A673 (cell line): ENCODE measurements around the gene FAR1. TPM values are rescaled to one million over a fixed set of nuclear protein-coding genes. Genes with fewer than 3 reads are reported as not detected.

ENCODE experiments used
- BruUV-seq: library from RNA; stranded (reverse); fragments of 400-500 nt; replicated peaks from 2 replicates; lab custom pipeline; 2021; lab: Mats Ljungman, UMichigan
- CTCF ChIA-PET: fragments of 300-600 bp; sonication (Branson Sonifier 250); formaldehyde crosslinking; loops from one replicate; lab custom pipeline; 2022; ENCODE audit warnings: antibody characterized with exemption; lab: Charles Lee
- POLR2A ChIA-PET: fragments of 300-600 bp; sonication (Branson Sonifier 250); formaldehyde crosslinking; loops from one replicate; lab custom pipeline; 2022; ENCODE audit warnings: antibody characterized with exemption; ENCODE audit not compliant: low non-redundant PET; lab: Charles Lee
- DNase-seq: peaks from one replicate; pipeline ENCODE4 v3.0.0-alpha.2; 2015; ENCODE audit warnings: low spot score
- H3K27ac ChIP-seq: fragments of 200-600 bp; sonication (generic); 2 replicates; pipeline ENCODE4 v1.5.1; 2016; ENCODE audit warnings: mixed run types, low read depth, mild to moderate bottlenecking, mixed read lengths, antibody characterized with exemption, low read length; ENCODE audit not compliant: poor library complexity, severe bottlenecking
- H3K27me3 ChIP-seq: fragments of 200-600 bp; sonication (generic); replicated peaks from 2 replicates; pipeline ENCODE4 v1.6.1; 2017; ENCODE audit warnings: mixed run types, low read depth, mild to moderate bottlenecking, mixed read lengths, antibody characterized with exemption, low read length; ENCODE audit not compliant: insufficient read depth, poor library complexity
- H3K36me3 ChIP-seq: fragments of 200-600 bp; sonication (generic); 2 replicates; pipeline ENCODE4 v1.6.1; 2016; ENCODE audit warnings: mixed run types, mild to moderate bottlenecking, mixed read lengths, antibody characterized with exemption, low read length; ENCODE audit not compliant: insufficient read depth, poor library complexity, severe bottlenecking
- H3K4me1 ChIP-seq: fragments of 200-600 bp; sonication (generic); 2 replicates; pipeline ENCODE4 v1.6.1; 2017; ENCODE audit warnings: mixed run types, mild to moderate bottlenecking, mixed read lengths, antibody characterized with exemption, low read length; ENCODE audit not compliant: insufficient read depth, poor library complexity, severe bottlenecking
- H3K4me3 ChIP-seq: fragments of 200-600 bp; sonication (generic); 2 replicates; pipeline ENCODE4 v1.5.1; 2016; ENCODE audit warnings: low read depth, mixed run types, mild to moderate bottlenecking, mixed read lengths, low read length; ENCODE audit not compliant: poor library complexity, severe bottlenecking
- H3K9me3 ChIP-seq: fragments of 200-600 bp; sonication (generic); 2 replicates; pipeline ENCODE4 v1.6.1; 2016; ENCODE audit warnings: mixed run types, low read depth, mild to moderate bottlenecking, mixed read lengths, antibody characterized with exemption, low read length; ENCODE audit not compliant: poor library complexity, severe bottlenecking
- CTCF ChIP-seq: fragments of 300-800, 200-600 bp; sonication (generic); conservative IDR thresholded peaks from 2 replicates; pipeline ENCODE4 v1.5.1; 2017; ENCODE audit warnings: low read depth, mild to moderate bottlenecking, antibody characterized with exemption, low read length, moderate library complexity, mixed read lengths
- EZH2 ChIP-seq: fragments of 200-600 bp; sonication (generic); IDR thresholded peaks from 2 replicates; pipeline ENCODE4 v1.6.1; 2017; ENCODE audit warnings: borderline replicate concordance, low read depth, mild to moderate bottlenecking, mixed read lengths, antibody characterized with exemption, low read length; ENCODE audit not compliant: poor library complexity, severe bottlenecking
- intact Hi-C: fragments of 100-400 bp; cut with micrococcal nuclease; formaldehyde crosslinking; loops from one replicate; pipeline ENCODE4 v1.10.0; 2022; ENCODE audit not compliant: unreplicated experiment
- total RNA-seq: library from RNA; stranded (reverse); gene quantifications from 2 replicates; pipeline ENCODE4 v1.2.3, GENCODE V29; 2021

FAR1 gene
- total RNA-seq, 1 experiment from 2014 or later: 66.6 TPM

DNA sequence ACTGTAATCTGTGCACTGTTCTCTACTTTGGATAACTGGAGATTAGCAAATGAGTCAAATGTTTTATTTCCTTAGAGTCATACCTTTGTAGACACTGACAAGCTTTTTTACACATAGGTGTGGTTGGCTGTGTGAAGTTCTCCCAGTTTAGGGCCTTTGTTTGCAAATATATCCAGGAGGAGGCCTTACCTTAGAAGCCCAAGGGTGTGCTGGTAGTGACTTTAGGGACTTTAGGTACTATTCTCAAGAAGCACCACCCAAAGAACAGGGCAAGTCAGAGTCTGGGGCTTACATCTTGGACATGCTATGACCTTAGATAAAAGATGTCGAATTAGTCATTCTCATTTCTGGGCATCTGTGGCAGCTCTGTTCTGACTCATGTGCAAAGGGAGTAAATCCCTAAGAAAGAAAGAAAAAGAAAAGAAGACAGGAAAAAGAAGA lies 4.8 kb upstream of the FAR1 start:
- intact Hi-C loops: no loop called here
- Histone ChIP-seq H3K4me1 (no peaks in the 10 kb centered on the region), H3K27me3 (no peaks in the 10 kb centered on the region), H3K4me3 (no peak overlapping the region), H3K9me3 (no peaks in the 10 kb centered on the region), H3K27ac (no peak overlapping the region), H3K36me3 (no peaks in the 10 kb centered on the region)
- no peak for TF ChIP-seq CTCF
- TF ChIP-seq EZH2: no peak
- BruUV-seq: no TSS peak
- ChIA-PET POLR2A (no interaction called here), CTCF (interaction anchor here (0.7 kb wide), 1 partner anchor 187 kb away, joined by 5 read pairs; no protein-coding TSS in a partner anchor)
- no peak for DNase-seq

DNA sequence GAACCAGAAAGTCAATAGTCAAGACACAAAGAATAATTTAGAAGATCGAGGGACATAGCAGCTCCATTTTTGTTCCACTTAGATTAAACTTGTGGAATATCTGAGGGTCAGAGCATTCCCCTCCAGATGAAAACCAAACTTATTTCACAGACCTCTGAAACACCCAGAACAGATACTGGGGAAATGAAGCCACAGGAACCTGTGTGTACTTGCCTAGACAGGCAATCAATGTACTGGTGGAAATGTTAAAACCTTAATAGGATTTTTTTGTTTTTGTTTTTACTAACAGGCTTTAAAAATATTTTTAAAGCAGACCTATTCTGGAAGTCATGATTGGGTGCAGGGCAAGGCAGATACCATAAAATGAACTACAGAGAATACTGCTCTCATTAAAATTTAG lies 4.1 kb upstream of the FAR1 start:
- no peak for DNase-seq
- TF ChIP-seq EZH2 (no peak), CTCF (no peak)
- H3K36me3 ChIP-seq: no peaks in the 10 kb centered on the region
- ChIA-PET POLR2A (no interaction called here), CTCF (no interaction called here)
- no peaks in the 10 kb centered on the region for H3K9me3 ChIP-seq
- no peaks in the 10 kb centered on the region for H3K4me1 ChIP-seq
- intact Hi-C loops: no loop called here
- H3K27ac ChIP-seq: no peak overlapping the region
- no TSS peak for BruUV-seq
- no peak overlapping the region for H3K4me3 ChIP-seq
- H3K27me3 ChIP-seq: no peaks in the 10 kb centered on the region

- no peaks in the 10 kb centered on the region for H3K27me3 ChIP-seq
- no peaks in the 10 kb centered on the region for H3K36me3 ChIP-seq
- ChIA-PET POLR2A (no interaction called here), CTCF (no interaction called here)
- H3K27ac ChIP-seq: no peak overlapping the region
- DNase-seq: no peak
- no peaks in the 10 kb centered on the region for H3K9me3 ChIP-seq
- no TSS peak for BruUV-seq
- no peak for TF ChIP-seq EZH2
- TF ChIP-seq CTCF: no peak
- peaks cover 10% of the 10 kb centered on the region for H3K4me1 ChIP-seq
- intact Hi-C loops: no loop called here
- H3K4me3 ChIP-seq: no peak overlapping the region
Measured at GRCh38 chr11:13666708-13667107, 1.8 kb upstream of the FAR1 start.
